LNCAP (cell line): ENCODE results near the gene TMEM178B.

ENCODE experiments used
- TF ChIP-seq, protein P1 (sequence below): fragments of 450-650 bp; IDR thresholded peaks from 2 replicates; pipeline ENCODE4 v1.5.1; 2017; ENCODE audit warnings: mild to moderate bottlenecking

The TMEM178B gene

DNA sequence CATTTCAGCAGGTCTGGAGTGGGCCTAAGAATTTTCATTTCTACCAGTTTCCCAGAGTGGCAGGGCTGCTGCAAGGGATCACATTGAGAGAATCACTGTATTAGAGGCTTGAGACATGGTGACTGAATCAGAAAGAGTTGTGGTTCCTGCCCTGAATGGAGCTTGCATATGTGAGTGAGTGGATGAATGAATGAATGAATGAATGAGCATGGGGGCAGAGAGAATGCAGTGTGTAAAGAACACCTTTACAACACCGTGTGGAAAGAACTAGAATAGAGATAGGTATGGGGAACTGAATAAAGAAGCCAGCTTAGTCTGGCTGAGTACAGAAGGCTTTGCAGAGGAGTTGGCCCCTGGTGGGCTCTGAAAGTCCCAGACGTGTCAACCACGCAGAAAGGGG, 334.6 kb downstream of the TMEM178B start:
- TF ChIP-seq, protein P1, sequence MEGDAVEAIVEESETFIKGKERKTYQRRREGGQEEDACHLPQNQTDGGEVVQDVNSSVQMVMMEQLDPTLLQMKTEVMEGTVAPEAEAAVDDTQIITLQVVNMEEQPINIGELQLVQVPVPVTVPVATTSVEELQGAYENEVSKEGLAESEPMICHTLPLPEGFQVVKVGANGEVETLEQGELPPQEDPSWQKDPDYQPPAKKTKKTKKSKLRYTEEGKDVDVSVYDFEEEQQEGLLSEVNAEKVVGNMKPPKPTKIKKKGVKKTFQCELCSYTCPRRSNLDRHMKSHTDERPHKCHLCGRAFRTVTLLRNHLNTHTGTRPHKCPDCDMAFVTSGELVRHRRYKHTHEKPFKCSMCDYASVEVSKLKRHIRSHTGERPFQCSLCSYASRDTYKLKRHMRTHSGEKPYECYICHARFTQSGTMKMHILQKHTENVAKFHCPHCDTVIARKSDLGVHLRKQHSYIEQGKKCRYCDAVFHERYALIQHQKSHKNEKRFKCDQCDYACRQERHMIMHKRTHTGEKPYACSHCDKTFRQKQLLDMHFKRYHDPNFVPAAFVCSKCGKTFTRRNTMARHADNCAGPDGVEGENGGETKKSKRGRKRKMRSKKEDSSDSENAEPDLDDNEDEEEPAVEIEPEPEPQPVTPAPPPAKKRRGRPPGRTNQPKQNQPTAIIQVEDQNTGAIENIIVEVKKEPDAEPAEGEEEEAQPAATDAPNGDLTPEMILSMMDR = no peak

DNA sequence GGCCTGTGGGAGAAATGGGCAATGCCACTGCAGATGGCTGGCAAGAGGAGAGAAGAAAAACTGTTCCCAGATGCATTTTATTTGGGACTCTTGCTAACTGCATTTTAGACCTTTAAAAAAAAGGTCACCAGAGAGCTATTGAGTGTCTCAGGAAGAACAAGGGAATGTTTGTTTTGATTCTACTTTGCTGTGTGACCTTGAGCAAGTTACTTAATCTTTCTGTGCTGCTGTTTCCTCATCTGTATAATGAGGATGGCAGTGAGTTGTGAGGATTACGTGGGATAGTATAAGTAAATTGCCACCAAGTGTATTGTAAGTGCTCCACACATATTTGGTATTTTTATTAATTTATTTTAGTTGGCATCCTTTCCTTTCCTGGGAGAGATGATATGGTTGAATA, 335.4 kb downstream of the TMEM178B start:
- TF ChIP-seq, protein P1 = no peak

DNA sequence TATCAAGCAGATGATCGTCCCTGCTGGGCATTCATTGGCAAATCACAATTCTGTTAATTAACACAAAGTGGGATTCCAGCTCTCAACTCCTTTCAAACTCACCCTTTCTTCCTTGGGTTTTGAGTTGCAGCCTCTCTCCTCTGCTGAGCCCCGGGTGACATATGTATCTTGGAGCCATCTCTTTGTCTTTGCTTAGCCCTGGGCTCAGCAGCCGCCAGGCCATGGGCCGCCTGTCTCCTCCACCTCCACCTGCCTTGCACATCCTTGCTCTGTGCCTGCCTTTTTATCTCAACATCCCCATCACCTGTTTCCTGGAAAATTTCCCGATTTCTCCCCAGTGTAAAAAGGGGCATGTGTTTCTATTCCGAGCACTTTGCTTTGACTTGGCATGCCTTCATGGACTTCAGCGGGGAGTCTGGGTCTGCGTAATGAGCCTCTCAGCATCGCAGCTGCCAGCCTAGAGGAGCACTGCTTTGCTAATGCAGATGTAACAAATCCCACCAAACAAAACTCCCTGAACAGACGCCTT, 336.0 kb downstream of the TMEM178B start:
- TF ChIP-seq, protein P1 = no peak

DNA sequence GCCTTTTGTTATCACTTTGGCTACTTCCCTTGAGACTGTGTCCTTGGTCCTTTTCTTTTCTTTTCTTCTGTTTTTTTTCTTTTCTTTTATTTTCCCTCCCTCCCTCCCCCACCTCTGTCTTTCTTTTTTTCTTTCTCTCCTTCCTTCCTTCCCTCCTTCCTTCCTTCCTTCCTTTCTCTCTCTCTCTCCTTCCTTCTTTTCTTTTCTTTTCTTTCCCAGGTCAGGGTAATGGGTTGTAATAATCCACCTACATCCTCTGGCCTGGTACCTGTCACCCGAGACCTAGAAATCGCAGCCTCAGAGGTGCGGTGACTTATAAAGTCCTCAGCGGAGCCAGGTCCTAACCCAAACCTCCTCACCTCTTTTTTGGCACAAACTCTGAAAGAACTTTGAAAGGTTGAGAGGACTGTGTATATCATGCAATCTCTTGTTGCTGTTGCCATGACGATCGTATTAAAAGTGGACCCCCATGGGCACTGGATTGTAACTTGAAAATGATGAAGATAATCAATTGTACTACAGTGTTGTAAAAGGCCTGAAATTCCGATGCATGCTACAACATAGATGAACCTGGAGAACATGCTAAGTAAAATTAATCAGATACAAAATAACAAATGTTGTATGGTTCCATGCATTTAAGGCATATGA, 336.6 kb downstream of the TMEM178B start:
- TF ChIP-seq, protein P1 = no peak

DNA sequence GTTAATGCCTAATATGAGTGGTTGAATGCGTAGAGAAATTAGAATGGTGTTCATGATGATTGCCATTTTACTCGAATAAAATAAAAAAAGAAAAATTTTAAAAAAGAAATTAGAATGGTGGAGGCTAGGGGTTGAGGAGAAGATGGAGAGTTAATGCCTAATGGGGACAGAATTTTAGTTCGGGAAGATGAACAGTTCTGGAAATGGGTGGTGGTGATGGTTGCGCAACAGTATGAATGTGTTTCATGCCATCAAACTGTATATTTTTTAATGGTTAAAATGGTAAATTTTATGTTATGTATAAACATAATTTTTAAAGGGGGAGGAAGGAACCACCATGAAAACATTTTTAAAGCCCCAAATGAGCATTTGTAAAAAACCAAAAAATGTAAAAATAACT, 337.3 kb downstream of the TMEM178B start:
- TF ChIP-seq, protein P1 = no peak

DNA sequence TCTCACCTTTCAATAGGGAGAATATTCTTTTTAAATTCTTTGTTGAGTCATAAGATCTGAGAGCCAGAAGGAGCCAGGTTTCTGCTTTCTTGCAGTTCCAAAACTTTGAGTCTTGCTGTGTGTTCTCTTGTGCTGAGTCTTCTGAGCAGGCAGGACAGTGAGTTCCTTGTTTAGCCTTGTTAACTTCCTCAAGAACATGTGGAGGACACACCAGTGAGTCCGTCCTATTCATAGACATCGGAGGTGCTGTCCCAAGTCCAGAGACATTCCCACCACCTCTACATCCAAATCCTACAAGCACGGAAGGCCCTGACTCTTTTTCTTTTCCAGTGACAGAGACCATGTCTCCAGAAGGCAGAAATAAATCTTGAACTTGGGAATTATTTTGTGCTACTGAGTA, 342.1 kb downstream of the TMEM178B start:
- TF ChIP-seq, protein P1 = no peak

DNA sequence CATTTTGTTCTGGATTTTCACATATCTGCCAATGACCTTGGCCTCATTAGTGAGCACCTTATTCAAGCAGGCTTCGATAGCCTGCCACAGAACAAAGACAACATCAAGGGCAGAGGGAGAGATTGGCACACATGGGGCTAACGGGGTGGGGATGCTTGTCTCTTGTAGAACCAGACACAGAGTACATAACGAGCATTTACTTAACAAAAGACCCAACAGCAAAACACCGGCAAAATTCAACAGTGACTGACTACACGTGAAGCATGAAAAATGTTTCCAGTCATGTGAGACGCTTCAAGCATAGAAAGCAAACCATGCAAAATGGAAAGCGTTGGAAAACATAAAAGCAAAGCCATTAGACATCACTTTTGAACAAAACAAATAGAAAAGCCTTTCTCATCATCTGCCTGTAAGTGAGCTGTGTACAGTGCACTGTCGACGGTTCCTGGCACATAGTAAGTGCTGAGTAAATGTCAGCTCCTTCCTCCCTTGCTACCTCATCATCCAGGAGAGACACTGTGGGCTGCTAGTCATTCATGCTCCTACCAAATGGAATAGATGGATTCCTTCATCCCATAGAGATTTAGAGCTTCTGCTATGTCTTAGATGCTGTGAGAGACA, 342.9 kb downstream of the TMEM178B start:
- TF ChIP-seq, protein P1 = no peak
